Hypothalamus (tissue), 51 donors: Measurements from ENCODE around the gene FAHD2A.
"Not testable (repeated sequence)": the region's sequence is repeated elsewhere in the genome, so short reads cannot be mapped to it uniquely, and the experiment has no call there.

Experiments
- DNase-seq, 51 donors: peaks; one replicate each; lab custom pipeline; 2025; lab: John Stamatoyannopoulos, UW

FAHD2A gene

DNA sequence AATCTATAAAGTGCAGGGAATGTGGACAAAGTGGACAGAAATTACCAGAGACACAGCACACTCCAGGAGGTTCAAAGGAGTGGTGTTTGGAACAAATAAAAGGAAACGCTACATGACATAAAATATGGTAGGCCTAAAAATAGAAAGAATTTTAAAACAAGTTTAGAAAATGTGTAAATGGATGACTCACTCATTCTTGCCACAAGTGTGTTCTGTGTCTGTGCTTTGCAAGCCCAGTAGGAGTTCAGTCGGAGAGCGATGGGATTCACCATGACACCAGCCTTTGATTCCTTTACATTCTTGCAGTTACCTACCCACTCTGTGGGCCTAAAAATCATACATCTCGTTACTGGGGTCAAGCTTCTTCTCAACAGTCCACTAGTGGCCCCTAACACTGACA, 30.9 kb downstream of the FAHD2A start:
- not testable (repeated sequence) for DNase-seq

DNA sequence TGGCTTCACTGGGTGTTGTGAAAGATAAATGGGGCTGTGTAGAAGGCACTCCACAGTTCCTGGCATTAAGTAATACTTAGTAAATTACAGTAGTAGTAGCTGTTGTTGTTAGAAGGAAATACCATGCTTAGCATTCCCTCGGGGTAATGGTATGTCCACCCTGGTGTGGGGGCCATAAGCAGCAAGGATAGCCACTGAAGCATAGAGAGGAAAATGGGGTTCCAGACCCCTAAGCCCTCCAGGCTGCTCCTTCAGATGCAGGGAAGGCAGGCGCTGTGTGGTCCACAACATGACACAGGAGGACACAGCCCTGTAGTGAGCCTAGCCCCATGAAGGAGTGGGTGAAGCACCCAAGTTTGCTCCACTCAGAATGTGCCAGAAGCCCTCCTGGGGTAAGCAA, 31.5 kb downstream of the FAHD2A start:
- DNase-seq = peak in 1 of 51 donors; percentile 2

DNA sequence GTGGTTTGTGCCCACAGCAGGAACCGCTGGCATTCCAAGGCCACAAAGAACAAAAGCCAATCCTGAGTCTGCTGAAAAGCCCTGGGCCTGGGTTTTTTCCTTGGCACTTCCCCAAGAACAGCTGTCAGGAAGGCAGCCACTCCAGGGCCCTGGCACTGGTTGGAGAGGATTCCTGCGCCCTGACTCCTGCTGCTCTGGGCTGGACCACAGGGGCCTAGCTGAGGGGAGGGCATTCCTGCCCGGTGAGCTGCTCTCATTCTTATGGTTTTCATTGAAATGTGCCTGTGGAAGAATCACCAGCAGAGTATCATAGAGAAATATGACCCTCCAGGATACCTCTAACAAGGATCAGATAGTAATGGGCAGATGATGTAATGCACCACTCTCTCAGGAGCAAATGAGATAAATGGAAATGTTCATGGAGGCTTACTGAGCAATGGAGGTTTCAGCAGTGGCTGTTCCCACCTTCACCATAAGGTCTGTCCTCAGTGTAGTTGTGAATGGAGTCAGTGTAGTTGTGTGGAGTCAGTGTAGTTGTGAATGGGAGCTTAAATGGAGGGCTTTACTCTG, 32.1 kb downstream of the FAHD2A start:
- peak in 2 of 51 donors; percentile 24 to 35 for DNase-seq

DNA sequence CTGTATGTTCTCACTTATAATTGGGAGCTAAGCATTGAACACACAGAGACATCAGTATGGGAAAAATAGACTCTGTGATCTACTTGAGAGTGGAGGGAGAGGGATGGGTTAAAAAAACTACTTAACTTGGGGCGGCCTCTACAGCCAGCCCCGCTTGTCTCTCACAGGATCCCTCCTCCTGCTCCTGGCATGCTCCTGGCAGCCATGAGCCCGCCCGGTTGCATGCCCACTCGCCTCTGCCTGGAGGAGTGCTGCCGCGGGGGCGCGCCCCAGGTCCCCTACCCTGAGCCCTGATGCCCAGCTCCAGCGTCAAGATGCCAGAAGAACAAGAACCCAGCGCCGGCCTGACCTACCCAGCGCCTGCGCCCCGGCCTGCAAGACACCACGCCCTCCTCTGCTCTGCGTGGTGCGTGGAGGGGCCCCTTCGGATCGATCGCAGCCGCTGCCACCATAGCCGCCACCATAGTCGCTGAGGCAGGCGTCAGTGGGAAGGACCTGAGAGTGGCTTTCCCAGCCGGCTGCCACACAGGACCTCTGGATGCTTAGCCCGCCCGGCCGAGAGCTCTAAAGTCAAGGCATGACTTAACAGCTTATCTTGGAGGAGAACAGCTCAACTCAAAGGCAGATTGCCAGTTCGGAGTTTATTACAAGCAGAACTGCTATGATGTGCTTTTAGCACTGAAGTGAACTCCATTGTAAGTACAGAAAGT, 32.8 kb downstream of the FAHD2A start:
- not testable (repeated sequence) for DNase-seq

DNA sequence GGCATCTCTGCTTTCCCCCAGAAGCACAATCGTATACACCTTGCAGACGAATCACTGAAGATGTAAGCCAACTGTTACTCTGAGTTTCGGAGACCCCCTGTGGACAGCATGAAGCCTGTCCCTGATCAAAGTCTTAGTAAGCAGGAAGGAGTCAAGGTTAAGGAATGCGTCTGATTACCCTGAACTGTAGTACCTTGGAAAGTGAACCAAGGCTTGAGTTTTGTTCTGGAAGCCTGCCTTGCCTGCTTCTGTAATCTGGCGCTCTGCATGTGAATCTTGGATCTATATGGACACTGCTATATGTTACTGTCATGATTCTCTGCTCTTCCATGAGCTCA, 33.3 kb downstream of the FAHD2A start:
- not testable (repeated sequence) for DNase-seq

DNA sequence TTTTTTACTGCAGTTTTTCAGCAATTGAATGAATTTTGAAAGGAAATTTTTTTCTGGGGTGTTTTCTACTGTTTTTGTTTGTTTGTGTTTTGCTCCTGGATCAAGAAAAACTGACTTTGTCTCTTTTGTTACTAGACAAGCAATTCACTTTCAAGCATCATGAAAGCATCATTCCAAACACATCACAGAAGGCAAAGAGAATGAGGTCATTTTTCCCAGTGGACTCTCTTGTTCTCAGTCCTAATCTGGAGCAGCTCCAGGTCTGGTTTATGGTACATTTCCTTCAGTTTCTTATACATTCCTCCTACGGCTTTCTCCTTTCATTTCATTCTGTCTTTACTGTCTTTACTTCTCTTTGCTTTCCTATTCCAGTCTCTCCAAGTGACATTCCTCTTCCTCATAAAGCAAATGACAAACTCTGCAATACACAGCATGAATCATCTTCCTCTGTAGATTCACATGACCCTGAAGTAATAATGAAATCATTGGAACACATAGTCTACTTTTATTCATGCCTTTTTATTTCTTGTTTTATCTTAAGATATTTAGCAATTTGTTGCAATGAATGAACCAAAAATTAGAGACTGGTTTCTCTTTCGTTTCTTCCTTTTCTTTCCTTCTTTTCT, 40.1 kb downstream of the FAHD2A start:
- not testable (repeated sequence) for DNase-seq

DNA sequence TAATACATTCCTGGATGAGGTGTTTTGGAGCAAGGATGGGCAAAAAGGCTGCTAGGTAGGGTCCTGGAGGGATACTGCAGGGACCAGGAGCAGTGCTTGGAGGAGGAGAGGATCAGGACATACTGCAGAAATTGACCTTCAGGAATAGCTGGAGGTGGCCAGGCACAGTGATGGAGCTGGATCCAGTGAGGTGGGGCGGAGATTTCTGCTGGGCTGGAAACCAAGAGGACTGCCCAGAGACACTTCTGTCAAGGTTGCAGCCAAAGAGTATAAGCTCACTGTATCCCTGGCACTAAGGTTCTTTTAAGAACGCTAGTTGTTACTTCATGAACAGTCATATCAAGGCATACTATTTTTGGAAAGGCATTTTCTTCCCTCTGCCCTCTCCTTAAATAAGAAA, 42.8 kb downstream of the FAHD2A start:
- not testable (repeated sequence) for DNase-seq

DNA sequence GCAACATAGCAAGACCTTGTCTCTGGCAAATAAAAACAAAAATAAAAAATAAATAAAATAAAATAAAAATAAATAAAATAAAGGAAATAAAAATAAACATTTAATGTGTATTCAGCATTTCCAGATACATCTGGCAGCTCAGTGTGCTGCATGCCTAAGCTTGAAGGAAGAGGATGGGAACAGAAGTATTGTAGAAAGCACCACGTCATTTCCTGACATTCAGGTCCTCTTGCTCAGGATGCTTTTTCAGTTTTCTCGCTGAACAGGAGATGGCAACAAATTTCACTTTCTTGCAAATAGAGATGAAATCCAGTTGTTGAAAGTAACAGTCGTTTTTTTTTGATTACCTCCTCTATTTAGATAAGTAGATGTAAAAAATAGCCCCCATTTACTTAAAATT, 60.8 kb downstream of the FAHD2A start:
- not testable (repeated sequence) for DNase-seq
